ENCODE results near the gene FBXL3.

- TF ChIP-seq CTCF (conservative IDR thresholded peaks at IDR 0.05; ENCODE audit: low read depth, low read length) (no peak), MAZ (IDR thresholded peaks at IDR 0.05; ENCODE audit: borderline replicate concordance, low read depth, low read length) (no peak), POLR2A (IDR thresholded peaks at IDR 0.05; ENCODE audit: low read depth, low read length) (no peak), RFX5 (IDR thresholded peaks at IDR 0.05; ENCODE audit: low read depth, low read length) (no peak), CEBPB (IDR thresholded peaks at IDR 0.05; ENCODE audit: low read depth, low read length) (no peak), SMC3 (IDR thresholded peaks at IDR 0.05; ENCODE audit: low read depth, low read length) (no peak), RAD21 (IDR thresholded peaks at IDR 0.05; ENCODE audit: low read length) (no peak), USF2 (IDR thresholded peaks at IDR 0.05; ENCODE audit: low read depth, low read length) (no peak), MXI1 (IDR thresholded peaks at IDR 0.05; ENCODE audit: borderline replicate concordance, low read depth, low read length) (no peak), CHD1 (IDR thresholded peaks at IDR 0.05; ENCODE audit: low read depth, low read length) (no peak), BHLHE40 (IDR thresholded peaks at IDR 0.05; ENCODE audit: low read depth, low read length) (no peak), RCOR1 (IDR thresholded peaks at IDR 0.05; ENCODE audit: insufficient replicate concordance, low read length) (no peak), ELK1 (IDR thresholded peaks at IDR 0.05; ENCODE audit: borderline replicate concordance, low read depth, low read length) (no peak), FOS (IDR thresholded peaks at IDR 0.05; ENCODE audit: low read depth, low read length) (no peak)
Observed at GRCh38 chr13:76967031-76967430, 59.9 kb downstream of the FBXL3 start.
